Measurements from ENCODE around the gene F2RL3. TPM values are rescaled to one million over a fixed set of nuclear protein-coding genes. Genes with fewer than 3 reads are reported as not detected.

F2RL3 gene
- total and polyA plus RNA-seq, 5 donors from 2014 or later = 0.10 TPM; not detected in 4

DNA sequence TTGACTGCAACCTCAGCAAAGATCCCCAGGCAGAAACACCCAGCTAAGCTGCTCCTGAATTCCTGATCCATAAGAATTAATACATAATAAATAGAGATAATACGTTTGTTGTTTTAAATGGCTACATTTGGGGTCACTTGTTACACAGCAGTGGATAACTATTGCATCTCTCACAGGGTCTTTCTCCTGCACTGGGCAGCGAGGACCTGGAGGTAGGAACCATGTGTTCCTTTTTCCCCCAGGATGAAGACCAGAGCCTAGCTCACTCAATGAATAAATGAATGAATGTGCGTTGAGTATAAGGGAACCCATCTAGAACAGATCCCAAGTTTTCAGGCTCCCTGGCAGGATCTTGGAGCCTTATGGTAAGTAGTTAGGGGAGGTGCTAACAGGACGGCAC, 30.7 kb downstream of the F2RL3 start:
- Mint-ChIP-seq H3K27ac (peak overlapping the region in 1 of 3 donors; percentile 38), H3K9me3 (peaks cover 0 to 5% (median 3%) of the 10 kb centered on the region in 7 donors), H3K36me3 (no peaks in the 10 kb centered on the region), H3K27me3 (no peaks in the 10 kb centered on the region), H3K4me1 (no peaks in the 10 kb centered on the region), H3K4me3 (no peak overlapping the region)
- no peak overlapping the region for H3K27ac ChIP-seq (ENCODE audit: insufficient read depth, low read length, poor library complexity, severe bottlenecking)
- DNase-seq (no peak), ATAC-seq (ENCODE audit: low read depth in 2 of 2) (no peak)
- H3K4me1 ChIP-seq (ENCODE audit: control insufficient read depth, insufficient read depth, low read length, poor library complexity, severe bottlenecking) = no peaks in the 10 kb centered on the region
- H3K9me3 ChIP-seq (ENCODE audit: control insufficient read depth in 2 of 2, low read length in 2 of 2) = peaks cover 0 to 5% of the 10 kb centered on the region in 2 experiments
- H3K4me3 ChIP-seq (ENCODE audit: low read depth, low read length) = no peak overlapping the region
- no peaks in the 10 kb centered on the region for H3K27me3 ChIP-seq (ENCODE audit: control insufficient read depth, insufficient read depth, low read length)
- no peaks in the 10 kb centered on the region for H3K36me3 ChIP-seq (ENCODE audit: control insufficient read depth, insufficient read depth, low read length)

DNA sequence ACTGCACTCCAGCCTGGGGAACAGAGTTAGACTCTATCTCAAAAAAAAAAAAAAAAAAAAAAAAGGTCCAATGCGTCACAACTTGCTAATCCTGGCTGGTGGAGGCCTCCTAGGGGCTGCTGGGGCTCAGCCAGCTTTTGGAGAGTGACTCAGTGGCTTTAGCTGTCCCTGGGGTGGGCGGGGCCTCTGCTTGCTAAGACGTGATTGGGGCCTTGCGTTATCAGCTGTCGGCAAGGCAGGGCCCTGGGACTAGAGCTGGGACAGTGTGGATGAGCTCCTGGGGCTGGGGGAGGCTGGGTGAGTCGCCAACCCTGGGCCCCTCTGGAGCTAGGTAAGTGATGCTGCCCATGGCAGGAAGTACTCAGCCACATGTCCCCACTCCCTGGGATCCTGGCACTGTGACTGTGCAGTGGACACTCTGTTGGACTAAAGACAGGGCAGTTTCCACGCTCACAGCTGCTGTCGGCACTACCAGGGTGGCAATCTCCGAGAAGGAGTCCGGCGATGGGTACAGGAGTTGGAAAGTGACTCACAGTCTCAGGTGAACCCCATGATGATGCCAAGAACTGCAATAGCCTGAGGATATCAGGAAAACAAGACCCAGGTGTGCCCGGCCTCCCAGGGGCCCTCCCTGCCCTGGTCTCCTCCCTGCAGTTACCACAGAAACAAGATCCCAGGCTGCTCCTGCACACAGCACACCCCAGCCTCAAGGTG, 32.2 kb downstream of the F2RL3 start:
- no peaks in the 10 kb centered on the region for H3K4me1 ChIP-seq (ENCODE audit: control insufficient read depth, insufficient read depth, low read length, poor library complexity, severe bottlenecking)
- Mint-ChIP-seq H3K36me3 (no peaks in the 10 kb centered on the region), H3K4me1 (no peaks in the 10 kb centered on the region), H3K27ac (no peak overlapping the region), H3K27me3 (no peaks in the 10 kb centered on the region), H3K4me3 (no peak overlapping the region), H3K9me3 (peaks cover 0 to 6% (median 3%) of the 10 kb centered on the region in 7 donors)
- ATAC-seq (ENCODE audit: low read depth in 2 of 2) = no peak
- H3K27me3 ChIP-seq (ENCODE audit: control insufficient read depth, insufficient read depth, low read length) = no peaks in the 10 kb centered on the region
- no peak overlapping the region for H3K27ac ChIP-seq (ENCODE audit: insufficient read depth, low read length, poor library complexity, severe bottlenecking)
- no peaks in the 10 kb centered on the region for H3K36me3 ChIP-seq (ENCODE audit: control insufficient read depth, insufficient read depth, low read length)
- DNase-seq = no peak
- no peak overlapping the region for H3K4me3 ChIP-seq (ENCODE audit: low read depth, low read length)
- no peaks in the 10 kb centered on the region for H3K9me3 ChIP-seq (ENCODE audit: control insufficient read depth in 2 of 2, low read length in 2 of 2)

DNA sequence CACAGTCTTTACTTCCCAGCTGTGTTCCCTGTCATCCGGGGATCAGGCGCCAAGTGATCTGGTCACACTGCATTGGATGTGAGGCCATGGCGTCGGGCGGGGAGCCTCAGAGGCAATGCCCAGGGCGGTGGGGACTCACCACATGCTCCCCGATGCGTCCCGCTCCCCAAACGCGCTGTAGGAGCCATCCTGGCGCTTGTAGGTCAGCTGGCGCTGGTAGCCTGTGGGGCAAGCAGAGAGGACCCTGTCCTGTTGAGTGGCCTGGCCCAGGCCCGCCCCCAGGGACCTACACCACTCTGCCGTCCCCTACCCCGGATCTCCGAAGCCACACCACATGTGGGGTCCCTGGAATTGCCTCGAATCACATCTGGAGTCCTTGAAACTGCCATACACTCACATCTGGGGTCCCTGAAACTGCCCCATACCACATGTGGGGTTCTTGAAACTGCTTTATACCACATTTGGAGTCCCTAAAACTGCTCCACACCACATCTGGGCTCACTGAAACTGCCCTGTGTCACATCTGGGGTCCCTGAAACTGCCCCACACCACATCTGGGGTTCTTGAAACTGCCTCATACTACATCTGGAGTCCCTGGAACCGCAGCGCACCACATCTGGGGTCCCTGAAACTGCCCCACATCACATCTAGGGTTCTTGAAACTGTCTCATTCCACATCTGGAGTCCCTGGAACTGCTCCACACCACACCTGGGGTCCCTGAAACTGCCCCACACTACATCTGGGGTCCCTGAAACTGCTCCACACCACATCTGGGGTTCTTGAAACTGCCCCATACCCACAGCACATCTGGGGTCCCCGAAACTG, 33.2 kb downstream of the F2RL3 start:
- no peaks in the 10 kb centered on the region for H3K27me3 Mint-ChIP-seq
- no peaks in the 10 kb centered on the region for H3K9me3 ChIP-seq (ENCODE audit: control insufficient read depth in 2 of 2, low read length in 2 of 2)
- no peak overlapping the region for H3K27ac Mint-ChIP-seq

DNA sequence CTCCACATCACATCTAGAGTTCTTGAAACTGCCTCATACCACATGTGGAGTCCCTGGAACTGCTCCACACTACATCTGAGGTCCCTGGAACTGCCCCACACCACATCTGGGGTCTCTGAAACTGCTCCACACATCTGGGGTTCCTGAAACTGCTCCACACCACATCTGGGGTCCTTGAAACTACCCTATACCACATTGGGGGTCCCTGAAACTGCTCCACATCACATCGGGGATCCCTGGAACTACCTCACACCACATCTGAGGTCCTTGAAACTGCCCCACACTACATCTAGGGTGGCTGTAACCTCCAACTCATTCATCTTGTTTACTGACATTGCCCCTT, 33.8 kb downstream of the F2RL3 start:
- no peak overlapping the region for H3K4me3 ChIP-seq (ENCODE audit: low read depth, low read length)
- Mint-ChIP-seq H3K4me1 (no peaks in the 10 kb centered on the region), H3K27me3 (no peaks in the 10 kb centered on the region), H3K9me3 (peaks cover 0 to 12% (median 7%) of the 10 kb centered on the region in 7 donors), H3K4me3 (no peak overlapping the region), H3K27ac (no peak overlapping the region), H3K36me3 (no peaks in the 10 kb centered on the region)
- ATAC-seq (ENCODE audit: low read depth in 2 of 2) (no peak), DNase-seq (no peak)
- no peaks in the 10 kb centered on the region for H3K36me3 ChIP-seq (ENCODE audit: control insufficient read depth, insufficient read depth, low read length)
- no peaks in the 10 kb centered on the region for H3K27me3 ChIP-seq (ENCODE audit: control insufficient read depth, insufficient read depth, low read length)
- no peak overlapping the region for H3K27ac ChIP-seq (ENCODE audit: insufficient read depth, low read length, poor library complexity, severe bottlenecking)
- H3K9me3 ChIP-seq (ENCODE audit: control insufficient read depth in 2 of 2, low read length in 2 of 2) = no peaks in the 10 kb centered on the region
- H3K4me1 ChIP-seq (ENCODE audit: control insufficient read depth, insufficient read depth, low read length, poor library complexity, severe bottlenecking) = no peaks in the 10 kb centered on the region

More for the DNA sequence above, 33.2 kb downstream of the F2RL3 start:
- Histone ChIP-seq H3K27ac (ENCODE audit: insufficient read depth, low read length, poor library complexity, severe bottlenecking) (no peak overlapping the region), H3K4me3 (ENCODE audit: low read depth, low read length) (no peak overlapping the region), H3K36me3 (ENCODE audit: control insufficient read depth, insufficient read depth, low read length) (no peaks in the 10 kb centered on the region), H3K4me1 (ENCODE audit: control insufficient read depth, insufficient read depth, low read length, poor library complexity, severe bottlenecking) (no peaks in the 10 kb centered on the region), H3K27me3 (ENCODE audit: control insufficient read depth, insufficient read depth, low read length) (no peaks in the 10 kb centered on the region)
- Mint-ChIP-seq H3K4me3 (no peak overlapping the region), H3K36me3 (no peaks in the 10 kb centered on the region), H3K9me3 (peaks cover 0 to 11% (median 7%) of the 10 kb centered on the region in 7 donors), H3K4me1 (no peaks in the 10 kb centered on the region)
- no peak for ATAC-seq (ENCODE audit: low read depth in 2 of 2)
- no peak for DNase-seq

DNA sequence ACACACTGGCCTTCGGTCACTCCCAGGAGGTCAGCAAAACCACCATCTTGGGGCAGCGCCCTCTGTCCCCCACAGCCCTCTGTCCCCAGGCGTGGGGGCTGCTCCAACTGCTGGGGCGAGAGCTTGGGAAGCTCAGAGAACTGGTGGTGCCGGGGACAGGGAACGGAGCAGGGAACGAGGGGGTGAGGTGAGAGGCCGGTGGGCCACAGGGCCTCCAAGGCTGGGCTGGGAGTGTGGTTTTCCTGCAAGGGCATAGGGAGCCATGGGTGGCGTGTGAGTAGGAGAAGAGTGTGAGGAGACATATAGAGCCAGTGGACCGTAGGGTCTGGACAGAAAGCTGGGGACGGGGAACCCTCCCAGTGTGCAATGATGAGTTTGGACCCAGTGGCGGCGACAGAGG, 34.1 kb downstream of the F2RL3 start:
- no peak for ATAC-seq (ENCODE audit: low read depth in 2 of 2)
- no peaks in the 10 kb centered on the region for H3K27me3 Mint-ChIP-seq
- peaks cover 0 to 12% (median 7%) of the 10 kb centered on the region in 7 donors for H3K9me3 Mint-ChIP-seq
- Histone ChIP-seq H3K27ac (ENCODE audit: insufficient read depth, low read length, poor library complexity, severe bottlenecking) (no peak overlapping the region), H3K27me3 (ENCODE audit: control insufficient read depth, insufficient read depth, low read length) (no peaks in the 10 kb centered on the region), H3K4me3 (ENCODE audit: low read depth, low read length) (no peak overlapping the region), H3K9me3 (ENCODE audit: control insufficient read depth in 2 of 2, low read length in 2 of 2) (no peaks in the 10 kb centered on the region), H3K36me3 (ENCODE audit: control insufficient read depth, insufficient read depth, low read length) (no peaks in the 10 kb centered on the region), H3K4me1 (ENCODE audit: control insufficient read depth, insufficient read depth, low read length, poor library complexity, severe bottlenecking) (no peaks in the 10 kb centered on the region)
- DNase-seq = no peak
- no peak overlapping the region for H3K27ac Mint-ChIP-seq
- H3K36me3 Mint-ChIP-seq = no peaks in the 10 kb centered on the region
- H3K4me3 Mint-ChIP-seq = no peak overlapping the region
- H3K4me1 Mint-ChIP-seq = no peaks in the 10 kb centered on the region

DNA sequence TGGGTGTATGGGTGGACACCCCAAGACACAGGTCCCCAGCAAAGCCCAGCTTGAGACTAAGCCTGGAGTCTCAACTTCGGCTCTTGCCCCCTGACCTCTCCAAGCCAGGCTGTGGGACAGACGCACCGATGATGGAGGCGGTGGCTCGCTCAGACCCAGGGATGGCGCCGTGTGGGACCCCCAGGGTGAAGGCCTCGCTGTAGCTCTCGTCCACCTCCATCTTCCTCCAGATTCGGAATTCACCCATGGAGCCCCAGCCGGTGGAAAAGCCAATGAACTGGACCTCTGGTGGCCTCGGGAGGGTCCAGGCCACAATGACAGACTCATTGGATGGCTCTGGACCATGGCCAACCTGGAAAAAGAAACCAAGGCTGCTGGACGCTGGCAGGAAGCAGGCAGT, 39.1 kb downstream of the F2RL3 start:
- peaks cover 0 to 2% of the 10 kb centered on the region in 2 experiments for H3K9me3 ChIP-seq (ENCODE audit: control insufficient read depth in 2 of 2, low read length in 2 of 2)

DNA sequence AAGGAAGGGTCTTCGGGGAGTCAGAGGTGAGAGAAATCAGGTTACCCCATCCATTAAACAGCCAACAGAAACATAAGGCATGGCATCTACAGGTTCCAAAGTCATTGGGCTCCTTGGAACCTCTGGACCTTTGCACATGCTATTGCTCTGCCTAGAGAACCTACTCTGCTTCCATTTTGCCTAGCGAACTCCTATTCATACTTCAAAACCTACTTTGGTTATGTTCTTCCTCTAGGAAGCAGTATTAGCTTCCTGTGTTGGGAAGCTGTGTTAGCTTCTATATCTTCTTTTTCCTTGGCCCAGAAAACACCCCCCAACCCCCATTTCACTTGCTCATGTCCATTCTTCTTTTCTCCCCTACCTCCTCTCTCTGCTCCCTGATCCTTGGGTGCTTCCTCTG, 39.6 kb downstream of the F2RL3 start:
- peaks cover under 1 to 3% of the 10 kb centered on the region in 2 experiments for H3K9me3 ChIP-seq (ENCODE audit: control insufficient read depth in 2 of 2, low read length in 2 of 2)
- no peak overlapping the region for H3K4me3 ChIP-seq (ENCODE audit: low read depth, low read length)
- no peaks in the 10 kb centered on the region for H3K36me3 ChIP-seq (ENCODE audit: control insufficient read depth, insufficient read depth, low read length)
- Mint-ChIP-seq H3K27me3 (peaks cover 9% of the 10 kb centered on the region), H3K4me3 (no peak overlapping the region), H3K27ac (no peak overlapping the region), H3K9me3 (peaks cover 0 to 21% (median 8%) of the 10 kb centered on the region in 7 donors), H3K4me1 (no peaks in the 10 kb centered on the region), H3K36me3 (no peaks in the 10 kb centered on the region)
- H3K27ac ChIP-seq (ENCODE audit: insufficient read depth, low read length, poor library complexity, severe bottlenecking) = no peak overlapping the region
- ATAC-seq (ENCODE audit: low read depth in 2 of 2) (no peak), DNase-seq (no peak)
- H3K27me3 ChIP-seq (ENCODE audit: control insufficient read depth, insufficient read depth, low read length) = no peaks in the 10 kb centered on the region
- no peaks in the 10 kb centered on the region for H3K4me1 ChIP-seq (ENCODE audit: control insufficient read depth, insufficient read depth, low read length, poor library complexity, severe bottlenecking)

More for the DNA sequence above, 39.1 kb downstream of the F2RL3 start:
- no peak for DNase-seq
- Mint-ChIP-seq H3K27ac (no peak overlapping the region), H3K27me3 (peaks cover 9% of the 10 kb centered on the region), H3K4me1 (no peaks in the 10 kb centered on the region), H3K36me3 (no peaks in the 10 kb centered on the region), H3K9me3 (peaks cover 0 to 19% (median 6%) of the 10 kb centered on the region in 7 donors), H3K4me3 (peak overlapping the region in 1 of 4 donors; percentile 70)
- H3K27me3 ChIP-seq (ENCODE audit: control insufficient read depth, insufficient read depth, low read length) = no peaks in the 10 kb centered on the region
- H3K4me3 ChIP-seq (ENCODE audit: low read depth, low read length) = no peak overlapping the region
- no peaks in the 10 kb centered on the region for H3K36me3 ChIP-seq (ENCODE audit: control insufficient read depth, insufficient read depth, low read length)
- ATAC-seq (ENCODE audit: low read depth in 2 of 2) = no peak
- H3K27ac ChIP-seq (ENCODE audit: insufficient read depth, low read length, poor library complexity, severe bottlenecking) = no peak overlapping the region
- no peaks in the 10 kb centered on the region for H3K4me1 ChIP-seq (ENCODE audit: control insufficient read depth, insufficient read depth, low read length, poor library complexity, severe bottlenecking)

All from CD4-positive, CD25-positive, alpha-beta regulatory T cell (primary cell).